HG03520 (cell line): Measurements from ENCODE around the gene ASPRV1.

ENCODE experiments used
- ATAC-seq: cut with Tn5 transposase; IDR thresholded peaks from one replicate; pipeline ENCODE4 v1.9.1; 2021; ENCODE audit warnings: mild to moderate bottlenecking, moderate library complexity; ENCODE audit not compliant: unreplicated experiment

Gene ASPRV1

DNA sequence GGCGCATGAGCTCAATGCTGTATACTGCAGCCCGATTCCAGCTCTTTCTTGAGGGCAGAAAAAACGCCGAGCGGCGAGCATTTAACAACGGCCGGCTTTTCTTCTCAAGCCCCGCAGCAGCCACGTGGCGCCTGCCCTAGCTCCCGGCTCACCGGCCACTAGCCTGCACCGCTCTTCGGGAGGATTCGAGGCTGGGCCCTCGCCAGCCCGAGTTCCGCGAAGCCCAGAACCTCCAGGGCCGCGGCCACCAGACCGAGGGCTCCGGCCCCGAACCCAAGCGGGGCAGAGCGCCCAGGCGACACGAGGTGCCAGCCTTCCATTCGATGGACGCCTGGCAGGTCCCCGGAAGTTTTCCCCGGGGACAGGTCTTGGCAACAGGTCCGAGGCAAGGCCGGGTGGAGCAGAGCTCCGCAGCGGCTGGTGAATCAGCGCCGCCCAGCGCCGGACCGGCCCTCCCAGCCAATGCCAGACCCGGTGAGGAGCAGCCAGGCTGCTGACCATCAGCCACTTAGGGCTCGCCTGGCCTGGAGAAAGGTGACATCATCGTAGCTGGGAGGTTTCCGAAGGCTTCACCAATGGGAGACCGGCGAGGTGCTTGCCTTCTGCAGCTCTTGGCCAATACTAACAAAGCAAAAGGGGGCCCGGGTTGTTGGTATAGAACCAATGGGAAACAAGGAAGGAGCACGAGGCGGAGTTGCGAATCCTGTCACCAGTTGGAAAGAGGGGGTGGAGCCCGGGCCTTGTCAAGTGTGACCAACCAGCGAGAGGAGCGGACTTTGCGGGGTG lies 47.1 kb downstream of the ASPRV1 start:
- peak; percentile 84 for ATAC-seq

DNA sequence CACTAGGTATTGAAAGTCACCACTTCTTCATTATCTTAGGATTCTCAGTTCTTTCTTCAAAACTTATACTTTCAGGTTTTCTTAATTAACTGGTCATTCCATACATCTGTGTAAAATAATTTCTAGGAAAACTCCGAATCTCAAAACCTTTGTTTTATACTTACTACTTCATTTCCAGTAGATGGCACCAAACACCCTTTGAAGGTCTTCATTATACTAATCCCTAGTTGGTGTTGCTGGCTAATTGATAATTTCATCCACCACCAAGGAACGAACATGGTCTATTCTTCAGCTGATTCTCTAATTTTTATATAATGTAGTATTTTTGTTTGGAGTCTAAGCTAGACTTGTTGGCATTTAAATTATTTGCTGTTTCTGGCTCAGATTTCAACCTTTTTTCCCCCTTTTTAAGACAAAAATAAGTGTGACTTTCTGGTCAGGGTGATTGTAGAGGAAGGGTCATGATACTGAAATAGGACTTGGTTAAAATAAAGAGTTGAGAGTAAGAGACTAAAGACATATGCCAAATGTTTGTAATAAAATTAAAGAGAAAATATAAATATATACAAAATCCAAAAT lies 49.4 kb downstream of the ASPRV1 start:
- no peak for ATAC-seq
